Measurements from ENCODE around the gene TSC22D3.

Gene TSC22D3

DNA sequence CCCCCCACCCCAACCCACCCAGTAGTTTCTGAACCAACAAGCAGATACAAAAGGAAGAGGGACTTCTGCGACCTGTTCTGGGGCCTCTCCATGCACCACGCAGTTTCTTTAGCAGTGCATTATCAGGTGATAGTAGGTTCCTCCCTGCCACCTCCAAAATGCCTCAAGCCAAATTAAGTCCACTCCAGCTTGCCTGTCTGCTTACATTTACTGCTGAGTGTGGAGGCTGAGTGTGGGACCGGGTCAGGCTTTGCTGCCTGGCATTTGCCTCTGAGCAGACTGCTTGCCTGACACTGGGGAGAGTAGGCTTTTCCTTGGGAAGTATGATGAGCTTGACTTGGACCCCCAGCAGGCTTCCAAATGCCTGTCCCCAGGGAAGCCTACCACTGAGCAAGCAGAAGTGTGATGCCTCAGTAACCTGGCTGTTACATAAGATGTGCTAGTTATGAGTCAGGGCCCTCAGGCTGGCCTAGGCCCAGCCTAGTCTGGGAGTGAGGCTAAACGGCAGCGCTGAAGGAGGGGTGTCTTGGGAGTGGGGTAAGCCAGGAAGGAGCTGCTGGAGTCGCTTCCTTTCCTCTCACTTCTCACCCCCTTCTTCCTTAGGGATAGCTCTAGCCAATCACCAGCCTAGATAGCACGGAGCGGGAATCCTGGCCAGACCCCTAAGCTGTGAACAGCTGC lies 9.0 kb downstream of the TSC22D3 start:
- Histone ChIP-seq H4K20me1 (ENCODE audit: insufficient read depth, low read length) (no peaks in the 10 kb centered on the region), H2AFZ (ENCODE audit: low read depth, low read length) (no peak overlapping the region), H3K27me3 (ENCODE audit: insufficient read depth, low read length, poor library complexity) (no peaks in the 10 kb centered on the region), H3K4me1 (ENCODE audit: insufficient read depth, low read length) (no peaks in the 10 kb centered on the region), H3K36me3 (ENCODE audit: insufficient read depth, low read length) (no peaks in the 10 kb centered on the region), H3K4me3 (ENCODE audit: low read depth in 1 of 2, low read length in 2 of 2) (no peak overlapping the region), H3K9ac (ENCODE audit: low read depth, low read length) (no peak overlapping the region), H3K9me3 (ENCODE audit: insufficient read depth, low read length, severe bottlenecking) (no peaks in the 10 kb centered on the region), H3K4me2 (ENCODE audit: insufficient read depth, low read length) (no peak overlapping the region), H3K27ac (ENCODE audit: low read length) (no peak overlapping the region), H3K79me2 (ENCODE audit: insufficient read depth, low read length) (no peaks in the 10 kb centered on the region)
- no peak for ATAC-seq (ENCODE audit: insufficient read depth, low read depth)
- TF ChIP-seq, protein P1, sequence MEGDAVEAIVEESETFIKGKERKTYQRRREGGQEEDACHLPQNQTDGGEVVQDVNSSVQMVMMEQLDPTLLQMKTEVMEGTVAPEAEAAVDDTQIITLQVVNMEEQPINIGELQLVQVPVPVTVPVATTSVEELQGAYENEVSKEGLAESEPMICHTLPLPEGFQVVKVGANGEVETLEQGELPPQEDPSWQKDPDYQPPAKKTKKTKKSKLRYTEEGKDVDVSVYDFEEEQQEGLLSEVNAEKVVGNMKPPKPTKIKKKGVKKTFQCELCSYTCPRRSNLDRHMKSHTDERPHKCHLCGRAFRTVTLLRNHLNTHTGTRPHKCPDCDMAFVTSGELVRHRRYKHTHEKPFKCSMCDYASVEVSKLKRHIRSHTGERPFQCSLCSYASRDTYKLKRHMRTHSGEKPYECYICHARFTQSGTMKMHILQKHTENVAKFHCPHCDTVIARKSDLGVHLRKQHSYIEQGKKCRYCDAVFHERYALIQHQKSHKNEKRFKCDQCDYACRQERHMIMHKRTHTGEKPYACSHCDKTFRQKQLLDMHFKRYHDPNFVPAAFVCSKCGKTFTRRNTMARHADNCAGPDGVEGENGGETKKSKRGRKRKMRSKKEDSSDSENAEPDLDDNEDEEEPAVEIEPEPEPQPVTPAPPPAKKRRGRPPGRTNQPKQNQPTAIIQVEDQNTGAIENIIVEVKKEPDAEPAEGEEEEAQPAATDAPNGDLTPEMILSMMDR (IDR thresholded peaks at IDR 0.05; ENCODE audit: borderline replicate concordance, extremely low read depth, low read length, poor library complexity, severe bottlenecking): no peak
- no peak for TF ChIP-seq EZH2 (IDR thresholded peaks at IDR 0.05; ENCODE audit: borderline replicate concordance, low read depth, low read length, severe bottlenecking)
- no peak for DNase-seq

DNA sequence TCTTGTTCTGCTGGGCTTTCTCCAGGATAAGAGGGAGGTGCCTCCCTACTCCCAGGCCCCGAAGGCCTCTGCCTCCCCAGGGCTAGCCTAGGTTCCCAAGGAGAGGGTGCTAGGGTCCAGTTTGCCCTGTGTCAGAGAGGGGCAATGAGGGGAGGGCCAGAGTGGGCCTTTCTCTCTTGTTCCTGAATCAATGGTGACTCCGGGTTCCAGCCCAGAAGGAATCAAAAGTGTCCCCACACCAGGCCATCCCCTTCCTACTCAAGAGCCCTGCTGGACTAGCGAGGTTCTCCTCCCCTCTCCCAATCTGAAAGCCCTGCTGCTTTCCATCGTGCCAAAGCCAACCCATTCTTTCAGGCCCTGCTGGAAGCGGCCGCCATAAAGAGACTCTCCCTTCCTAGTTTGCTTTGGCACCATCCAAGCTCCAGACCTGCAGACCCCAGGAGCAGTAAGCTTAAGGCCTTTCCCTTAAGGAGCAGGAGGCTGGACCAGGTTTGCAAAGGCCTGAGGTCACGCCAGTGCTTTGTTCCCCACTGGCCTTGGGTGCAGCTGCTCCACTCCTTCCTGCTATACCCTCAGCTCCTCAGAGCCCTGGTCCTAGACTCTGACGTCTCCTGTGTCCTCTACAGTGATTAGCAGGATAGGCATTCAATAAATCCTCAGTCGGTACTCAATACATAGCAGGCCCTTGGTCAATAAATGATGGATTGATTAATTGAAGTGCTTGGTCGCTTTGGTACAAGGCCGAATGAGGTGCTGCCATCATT lies 10.6 kb downstream of the TSC22D3 start:
- Histone ChIP-seq H3K27me3 (ENCODE audit: insufficient read depth, low read length, poor library complexity) (no peaks in the 10 kb centered on the region), H3K4me1 (ENCODE audit: insufficient read depth, low read length) (no peaks in the 10 kb centered on the region), H3K4me2 (ENCODE audit: insufficient read depth, low read length) (no peak overlapping the region), H3K9ac (ENCODE audit: low read depth, low read length) (no peak overlapping the region), H3K79me2 (ENCODE audit: insufficient read depth, low read length) (no peaks in the 10 kb centered on the region), H2AFZ (ENCODE audit: low read depth, low read length) (no peak overlapping the region), H3K27ac (ENCODE audit: low read length) (no peak overlapping the region), H3K36me3 (ENCODE audit: insufficient read depth, low read length) (no peaks in the 10 kb centered on the region), H4K20me1 (ENCODE audit: insufficient read depth, low read length) (no peaks in the 10 kb centered on the region), H3K4me3 (ENCODE audit: low read depth in 1 of 2, low read length in 2 of 2) (no peak overlapping the region), H3K9me3 (ENCODE audit: insufficient read depth, low read length, severe bottlenecking) (no peaks in the 10 kb centered on the region)
- ATAC-seq (ENCODE audit: insufficient read depth, low read depth) (no peak), DNase-seq (no peak)
- TF ChIP-seq EZH2 (IDR thresholded peaks at IDR 0.05; ENCODE audit: borderline replicate concordance, low read depth, low read length, severe bottlenecking): no peak
- TF ChIP-seq, protein P1 (IDR thresholded peaks at IDR 0.05; ENCODE audit: borderline replicate concordance, extremely low read depth, low read length, poor library complexity, severe bottlenecking): no peak

DNA sequence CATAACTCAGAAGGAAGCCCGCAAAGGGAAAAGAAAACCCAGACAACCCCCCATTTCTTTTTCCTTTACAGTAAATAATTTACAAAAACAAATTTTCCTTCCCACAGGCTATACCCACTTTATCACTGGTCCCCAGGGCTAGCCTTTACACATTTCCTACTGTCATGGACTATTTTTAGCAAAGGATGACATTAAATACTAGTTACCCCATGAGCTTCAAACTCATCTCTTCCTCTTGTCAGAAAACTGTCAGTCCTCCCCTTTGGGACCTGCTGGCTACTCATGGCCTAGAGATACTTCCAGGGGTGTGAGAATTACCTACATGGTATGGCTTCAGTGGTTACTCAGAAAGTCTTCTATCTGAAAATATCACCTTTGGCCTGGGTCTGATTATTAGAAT lies 11.9 kb downstream of the TSC22D3 start:
- Histone ChIP-seq H3K4me2 (ENCODE audit: insufficient read depth, low read length) (no peak overlapping the region), H3K27ac (ENCODE audit: low read length) (no peak overlapping the region), H3K36me3 (ENCODE audit: insufficient read depth, low read length) (no peaks in the 10 kb centered on the region), H3K4me3 (ENCODE audit: low read depth in 1 of 2, low read length in 2 of 2) (no peak overlapping the region), H4K20me1 (ENCODE audit: insufficient read depth, low read length) (no peaks in the 10 kb centered on the region), H2AFZ (ENCODE audit: low read depth, low read length) (no peak overlapping the region), H3K9me3 (ENCODE audit: insufficient read depth, low read length, severe bottlenecking) (no peaks in the 10 kb centered on the region), H3K27me3 (ENCODE audit: insufficient read depth, low read length, poor library complexity) (no peaks in the 10 kb centered on the region), H3K9ac (ENCODE audit: low read depth, low read length) (no peak overlapping the region), H3K79me2 (ENCODE audit: insufficient read depth, low read length) (no peaks in the 10 kb centered on the region), H3K4me1 (ENCODE audit: insufficient read depth, low read length) (no peaks in the 10 kb centered on the region)
- no peak for DNase-seq
- no peak for TF ChIP-seq EZH2 (IDR thresholded peaks at IDR 0.05; ENCODE audit: borderline replicate concordance, low read depth, low read length, severe bottlenecking)
- TF ChIP-seq, protein P1 (IDR thresholded peaks at IDR 0.05; ENCODE audit: borderline replicate concordance, extremely low read depth, low read length, poor library complexity, severe bottlenecking): no peak
- ATAC-seq (ENCODE audit: insufficient read depth, low read depth): no peak
